ENCODE measurements around the gene SLC2A3. TPM values are rescaled to one million over a fixed set of nuclear protein-coding genes. Genes with fewer than 3 reads are reported as not detected.
"Not testable (repeated sequence)": the region's sequence is repeated elsewhere in the genome, so short reads cannot be mapped to it uniquely, and the experiment has no call there.

SLC2A3 gene
- total and polyA plus RNA-seq, 5 donors: 13.6 to 29.9 (median 23.8) TPM

DNA sequence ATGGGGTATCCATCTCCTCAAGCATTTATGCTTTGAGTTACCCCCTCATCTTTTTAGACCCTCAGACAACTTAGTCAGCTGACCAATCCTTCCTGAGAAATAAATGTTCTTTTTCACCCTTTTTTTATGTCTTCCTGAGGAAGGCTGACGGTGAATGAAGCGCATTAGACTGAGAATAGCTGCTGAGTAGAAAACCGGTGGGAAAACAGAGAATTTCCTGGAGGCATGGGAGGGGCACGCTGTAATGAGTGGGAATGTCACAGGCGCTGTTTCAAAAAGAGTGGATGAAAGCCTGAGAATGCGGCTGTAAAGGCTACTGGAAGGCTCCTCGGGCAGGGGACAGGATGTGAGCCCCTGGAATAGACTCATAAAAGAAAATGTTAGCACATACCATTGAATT is 35.8 kb upstream of the SLC2A3 start:
- 26% methylated on average over 5 of the region's 7 CpGs for WGBS
- intact Hi-C loops (cut with DNase I); H3K4me3 ChIP-seq (ENCODE audit: low read length); DNase-seq; H3K27me3 ChIP-seq (ENCODE audit: control insufficient read depth, insufficient read depth); H3K27ac ChIP-seq (ENCODE audit: low read length); H3K4me1 ChIP-seq (ENCODE audit: control insufficient read depth, insufficient read depth, low read length); H3K9me3 ChIP-seq (ENCODE audit: control insufficient read depth, low read length): not testable (repeated sequence)
- ATAC-seq: peak; percentile 48 to 59

DNA sequence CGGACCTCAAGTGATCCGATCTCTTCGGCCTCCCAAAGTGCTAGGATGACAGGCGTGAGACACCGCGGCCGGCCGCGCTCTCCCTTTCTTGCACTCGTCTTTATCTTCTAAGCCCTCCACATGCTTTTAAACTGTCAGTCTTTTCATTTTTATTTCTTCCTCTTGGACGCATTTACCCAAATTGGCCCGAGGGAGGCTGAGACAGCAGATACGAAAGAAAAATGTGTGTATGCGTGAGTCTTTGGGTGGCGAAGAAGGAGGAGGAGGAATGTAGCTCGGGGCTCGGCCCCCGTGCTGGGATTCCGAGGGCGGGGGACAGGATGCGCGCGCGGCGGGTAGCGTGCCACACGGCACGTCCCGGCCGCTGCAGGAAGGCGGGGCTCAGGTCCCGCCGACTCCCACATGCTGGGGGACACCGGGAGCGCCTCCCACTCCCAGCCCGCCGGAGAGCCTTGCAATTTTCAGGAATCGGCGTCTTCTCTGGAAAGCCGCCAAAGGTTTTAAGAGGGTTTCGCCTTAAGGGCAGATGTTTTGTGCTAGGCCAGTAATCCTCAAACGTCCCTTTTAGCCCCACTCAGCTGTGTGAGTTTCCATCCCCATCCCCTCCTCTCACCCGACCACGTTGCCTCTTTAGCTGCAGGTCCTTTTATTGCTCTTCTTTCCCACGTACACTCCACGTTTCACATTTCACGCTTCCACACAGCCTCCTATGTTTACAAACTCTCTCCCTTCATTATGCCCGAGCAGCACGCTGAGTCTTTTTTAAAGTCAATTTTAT is 34.7 kb upstream of the SLC2A3 start:
- H3K27ac ChIP-seq (ENCODE audit: low read length): peak overlapping the region; percentile 91
- peak overlapping the region; percentile 67 for H3K4me3 ChIP-seq (ENCODE audit: low read length)
- intact Hi-C loops (cut with DNase I): no loop called here
- H3K4me1 ChIP-seq (ENCODE audit: control insufficient read depth, insufficient read depth, low read length): no peaks in the 10 kb centered on the region
- peak; percentile 99 to 100 for ATAC-seq
- no peaks in the 10 kb centered on the region for H3K27me3 ChIP-seq (ENCODE audit: control insufficient read depth, insufficient read depth)
- H3K9me3 ChIP-seq (ENCODE audit: control insufficient read depth, low read length): no peaks in the 10 kb centered on the region
- 1% methylated on average over 49 of the region's 49 CpGs for WGBS
- DNase-seq: peak; percentile 93 to 96 (median 96)

DNA sequence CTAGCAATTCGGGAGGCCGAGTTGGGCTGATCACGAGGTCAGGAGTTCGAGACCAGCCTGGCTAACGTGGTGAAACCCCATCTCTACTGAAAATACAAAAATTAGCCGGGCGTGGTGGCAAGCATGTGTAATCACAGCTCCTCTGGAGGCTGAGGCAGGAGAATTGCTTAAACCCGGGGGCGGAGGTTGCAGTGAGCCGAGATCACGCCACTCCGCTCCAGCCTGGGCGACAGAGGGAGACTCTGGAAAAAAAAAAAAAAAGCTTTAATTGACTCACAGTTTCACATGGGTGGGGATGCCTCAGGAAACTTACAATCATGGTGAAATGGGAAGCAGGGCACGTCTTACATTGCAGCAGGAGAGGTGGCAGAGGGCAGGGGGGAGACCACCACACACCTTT is 30.6 kb upstream of the SLC2A3 start:
- no peaks in the 10 kb centered on the region for H3K4me1 ChIP-seq (ENCODE audit: control insufficient read depth, insufficient read depth, low read length)
- peak in 1 of 3 donors; percentile 31 for DNase-seq
- ATAC-seq: no peak
- intact Hi-C loops (cut with DNase I): no loop called here
- no peak overlapping the region for H3K27ac ChIP-seq (ENCODE audit: low read length)
- H3K27me3 ChIP-seq (ENCODE audit: control insufficient read depth, insufficient read depth): no peaks in the 10 kb centered on the region
- H3K9me3 ChIP-seq (ENCODE audit: control insufficient read depth, low read length): no peaks in the 10 kb centered on the region
- WGBS: 89% methylated on average over 14 of the region's 14 CpGs
- H3K4me3 ChIP-seq (ENCODE audit: low read length): no peak overlapping the region

DNA sequence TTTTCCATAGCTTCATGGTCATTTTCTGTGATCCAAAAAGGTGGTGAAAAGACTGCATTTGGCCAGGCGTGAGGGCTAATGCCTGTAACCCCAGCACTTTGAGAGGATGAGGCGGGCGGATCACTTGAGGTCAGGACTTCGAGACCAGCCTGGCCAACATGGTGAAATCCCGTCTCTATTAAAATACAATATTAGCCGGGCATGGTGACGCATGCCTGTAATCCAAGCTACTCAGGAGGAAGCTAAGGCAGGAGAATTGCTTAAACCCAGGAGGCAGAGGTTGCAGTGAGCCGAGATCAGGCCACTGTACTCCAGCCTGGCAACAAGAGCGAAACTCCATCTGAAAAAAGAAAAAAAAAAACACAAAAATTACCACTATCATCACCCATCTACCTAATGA is 28.7 kb upstream of the SLC2A3 start:
- H3K9me3 ChIP-seq (ENCODE audit: control insufficient read depth, low read length); H3K4me3 ChIP-seq (ENCODE audit: low read length); H3K4me1 ChIP-seq (ENCODE audit: control insufficient read depth, insufficient read depth, low read length); H3K27ac ChIP-seq (ENCODE audit: low read length); ATAC-seq; H3K27me3 ChIP-seq (ENCODE audit: control insufficient read depth, insufficient read depth); DNase-seq; intact Hi-C loops (cut with DNase I): not testable (repeated sequence)
- 96% methylated on average over 9 of the region's 9 CpGs for WGBS

DNA sequence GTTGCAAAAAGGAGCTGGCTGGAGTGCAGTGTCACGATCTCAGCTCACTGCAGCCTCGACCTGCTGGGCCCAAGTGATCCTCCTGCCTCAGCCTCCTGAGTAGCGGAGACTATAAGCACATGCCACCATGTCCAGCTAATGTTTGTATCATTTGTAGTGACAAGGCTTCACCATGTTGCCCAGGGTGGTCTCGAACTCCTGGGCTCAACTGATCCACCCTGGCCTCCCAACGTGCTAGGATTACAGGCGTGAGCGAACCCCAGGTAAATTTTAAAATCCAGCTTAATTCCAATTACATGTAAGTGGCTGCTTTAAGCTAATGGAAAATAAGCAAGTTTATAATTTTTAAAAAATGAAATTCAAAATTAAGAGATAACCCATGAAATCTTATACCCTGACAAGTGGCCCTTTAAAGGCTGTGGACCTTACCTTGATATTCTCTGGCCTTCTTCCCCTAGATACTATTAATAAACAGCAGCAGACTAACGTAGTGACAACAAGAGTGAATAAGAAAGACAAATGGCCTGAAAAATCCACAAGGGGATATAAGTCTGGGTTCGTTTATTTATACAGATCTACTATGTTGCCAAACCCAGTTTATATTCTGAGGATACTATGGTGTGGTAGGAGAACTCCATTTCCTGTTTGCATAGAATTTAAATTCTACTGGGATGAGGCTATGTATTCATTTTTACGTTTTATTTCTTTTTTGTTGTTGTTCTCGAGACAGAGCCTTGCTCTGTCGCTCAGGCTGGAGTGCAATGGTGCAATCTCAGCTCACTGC is 25.6 kb upstream of the SLC2A3 start:
- DNase-seq: no peak
- WGBS: 83% methylated on average over 12 of the region's 12 CpGs
- Histone ChIP-seq H3K9me3 (ENCODE audit: control insufficient read depth, low read length) (no peaks in the 10 kb centered on the region), H3K4me1 (ENCODE audit: control insufficient read depth, insufficient read depth, low read length) (no peaks in the 10 kb centered on the region), H3K27ac (ENCODE audit: low read length) (no peak overlapping the region), H3K4me3 (ENCODE audit: low read length) (peak overlapping the region; percentile 89), H3K27me3 (ENCODE audit: control insufficient read depth, insufficient read depth) (no peaks in the 10 kb centered on the region)
- no peak for ATAC-seq
- intact Hi-C loops (cut with DNase I): no loop called here

DNA sequence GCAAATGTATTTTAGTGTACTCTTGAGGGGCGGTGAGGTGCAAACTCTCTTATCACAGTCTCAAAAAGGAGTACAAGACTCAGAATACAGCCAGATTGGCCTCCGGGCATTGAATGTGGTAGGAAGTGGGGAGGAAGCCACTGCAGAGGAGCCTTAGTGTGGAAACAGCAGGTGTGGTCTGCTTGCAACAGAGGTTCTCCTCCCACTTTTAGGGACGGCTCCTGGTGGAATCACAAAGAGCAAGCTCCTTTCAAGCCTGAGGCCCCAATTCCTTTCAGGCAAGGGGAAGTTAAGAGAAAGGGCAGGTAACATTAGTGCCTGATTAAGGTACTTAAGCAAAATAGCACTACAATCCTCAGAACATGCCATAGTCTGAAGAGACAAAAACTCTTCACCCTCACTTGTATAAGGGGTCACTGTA is 23.7 kb upstream of the SLC2A3 start:
- Histone ChIP-seq H3K27me3 (ENCODE audit: control insufficient read depth, insufficient read depth) (no peaks in the 10 kb centered on the region), H3K9me3 (ENCODE audit: control insufficient read depth, low read length) (no peaks in the 10 kb centered on the region), H3K4me1 (ENCODE audit: control insufficient read depth, insufficient read depth, low read length) (no peaks in the 10 kb centered on the region), H3K27ac (ENCODE audit: low read length) (no peak overlapping the region), H3K4me3 (ENCODE audit: low read length) (no peak overlapping the region)
- no peak for DNase-seq
- intact Hi-C loops (cut with DNase I): loop anchor here in 1 of 4 donors (2.0 kb wide), 1 partner anchor 23 kb away; the partner anchor contains the start of gene SLC2A3
- 61% methylated on average over 3 of the region's 3 CpGs for WGBS
- peak in 1 of 2 donors; percentile 43 for ATAC-seq

DNA sequence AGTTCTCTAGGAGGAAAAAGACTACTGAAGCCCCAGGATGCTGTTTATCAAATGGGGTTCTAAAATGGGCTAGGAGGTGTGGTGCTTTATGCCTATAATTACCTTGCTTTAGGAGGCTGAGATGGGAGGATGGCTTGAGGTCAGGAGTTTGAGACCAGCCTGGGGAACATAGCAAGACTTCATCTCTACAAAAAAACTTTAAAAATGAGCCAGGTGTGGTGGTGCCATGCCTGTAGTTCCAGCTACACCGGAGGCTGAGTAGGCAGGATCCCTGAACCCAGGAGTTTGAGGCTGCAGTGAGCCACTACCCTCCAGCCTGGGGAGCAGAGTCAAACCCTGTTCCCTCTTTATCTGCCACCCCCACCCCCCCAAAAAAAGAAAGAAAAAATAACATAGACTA is 23.3 kb upstream of the SLC2A3 start:
- DNase-seq: no peak
- ATAC-seq: no peak
- Histone ChIP-seq H3K4me1 (ENCODE audit: control insufficient read depth, insufficient read depth, low read length) (no peaks in the 10 kb centered on the region), H3K27ac (ENCODE audit: low read length) (no peak overlapping the region), H3K9me3 (ENCODE audit: control insufficient read depth, low read length) (no peaks in the 10 kb centered on the region), H3K4me3 (ENCODE audit: low read length) (no peak overlapping the region), H3K27me3 (ENCODE audit: control insufficient read depth, insufficient read depth) (no peaks in the 10 kb centered on the region)
- intact Hi-C loops (cut with DNase I): loop anchor here in 1 of 4 donors (2.0 kb wide), 1 partner anchor 22 kb away; the partner anchor contains the start of gene SLC2A3
- WGBS: 87% methylated on average over 1 of the region's 1 CpG

DNA sequence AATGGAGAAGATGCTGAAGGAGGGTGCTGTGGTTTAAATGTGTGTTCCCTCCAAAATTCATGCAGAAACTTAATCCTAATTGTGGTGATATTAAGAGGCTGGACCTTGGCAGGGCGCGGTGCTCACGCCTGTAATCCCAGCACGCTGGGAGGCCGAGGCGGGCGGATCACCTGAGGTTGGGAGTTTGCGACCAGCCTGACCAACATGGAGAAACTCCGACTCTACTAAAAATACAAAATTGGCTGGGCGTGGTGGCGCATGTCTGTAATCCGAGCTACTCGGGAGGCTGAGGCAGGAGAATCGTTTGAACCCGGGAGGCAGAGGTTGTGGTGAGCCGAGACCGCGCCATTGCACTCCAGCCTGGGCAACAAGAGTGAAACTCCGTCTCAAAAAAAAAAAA is 18.9 kb upstream of the SLC2A3 start:
- H3K4me3 ChIP-seq (ENCODE audit: low read length); ATAC-seq; H3K4me1 ChIP-seq (ENCODE audit: control insufficient read depth, insufficient read depth, low read length); H3K27ac ChIP-seq (ENCODE audit: low read length); intact Hi-C loops (cut with DNase I); DNase-seq; H3K9me3 ChIP-seq (ENCODE audit: control insufficient read depth, low read length); H3K27me3 ChIP-seq (ENCODE audit: control insufficient read depth, insufficient read depth): not testable (repeated sequence)
- WGBS: 97% methylated on average over 18 of the region's 19 CpGs

DNA sequence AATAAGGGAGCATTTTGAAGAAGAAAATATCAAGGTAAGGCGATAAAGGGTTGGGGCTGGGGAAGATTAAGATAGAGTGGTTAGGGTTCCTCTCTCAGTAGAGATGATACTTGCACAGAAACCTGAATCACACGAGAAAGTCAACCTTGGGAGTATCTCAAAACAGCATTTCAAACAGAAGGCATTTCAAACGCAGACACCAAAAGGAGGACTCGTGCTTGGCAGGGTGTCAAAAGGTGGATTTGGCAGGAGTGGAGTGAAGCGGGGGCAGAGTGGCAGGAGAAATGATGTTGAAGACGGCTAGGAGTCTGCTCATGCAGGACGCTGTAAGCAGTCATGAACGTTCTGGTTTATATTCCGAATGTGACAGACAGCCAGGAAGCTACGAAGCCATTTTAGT is 18.4 kb upstream of the SLC2A3 start:
- 47% methylated on average over 9 of the region's 10 CpGs for WGBS
- DNase-seq; H3K27ac ChIP-seq (ENCODE audit: low read length); H3K27me3 ChIP-seq (ENCODE audit: control insufficient read depth, insufficient read depth); H3K9me3 ChIP-seq (ENCODE audit: control insufficient read depth, low read length); H3K4me3 ChIP-seq (ENCODE audit: low read length); intact Hi-C loops (cut with DNase I); ATAC-seq; H3K4me1 ChIP-seq (ENCODE audit: control insufficient read depth, insufficient read depth, low read length): not testable (repeated sequence)

DNA sequence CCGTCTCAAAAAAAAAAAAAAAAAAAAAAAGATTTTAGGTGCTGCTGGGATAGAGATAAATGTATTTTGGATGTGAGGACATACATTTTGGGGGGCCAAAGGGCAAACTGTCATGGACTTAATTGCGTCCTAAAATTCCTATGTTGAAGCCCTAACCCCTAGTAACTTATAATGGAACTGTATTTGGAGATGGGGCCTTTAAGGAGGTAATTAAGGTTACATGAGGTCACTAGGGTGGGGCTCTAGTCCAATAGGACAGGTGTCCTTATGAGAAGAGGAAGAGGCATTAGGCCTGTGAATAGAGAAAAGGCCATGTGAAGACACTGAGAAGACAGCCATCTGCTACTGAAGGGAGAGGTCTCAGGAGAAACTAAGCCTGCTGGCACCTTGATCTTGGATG is 17.9 kb upstream of the SLC2A3 start:
- H3K4me3 ChIP-seq (ENCODE audit: low read length); intact Hi-C loops (cut with DNase I); DNase-seq; H3K4me1 ChIP-seq (ENCODE audit: control insufficient read depth, insufficient read depth, low read length); H3K27ac ChIP-seq (ENCODE audit: low read length); H3K9me3 ChIP-seq (ENCODE audit: control insufficient read depth, low read length); ATAC-seq; H3K27me3 ChIP-seq (ENCODE audit: control insufficient read depth, insufficient read depth): not testable (repeated sequence)
- 92% methylated on average over 1 of the region's 2 CpGs for WGBS

DNA sequence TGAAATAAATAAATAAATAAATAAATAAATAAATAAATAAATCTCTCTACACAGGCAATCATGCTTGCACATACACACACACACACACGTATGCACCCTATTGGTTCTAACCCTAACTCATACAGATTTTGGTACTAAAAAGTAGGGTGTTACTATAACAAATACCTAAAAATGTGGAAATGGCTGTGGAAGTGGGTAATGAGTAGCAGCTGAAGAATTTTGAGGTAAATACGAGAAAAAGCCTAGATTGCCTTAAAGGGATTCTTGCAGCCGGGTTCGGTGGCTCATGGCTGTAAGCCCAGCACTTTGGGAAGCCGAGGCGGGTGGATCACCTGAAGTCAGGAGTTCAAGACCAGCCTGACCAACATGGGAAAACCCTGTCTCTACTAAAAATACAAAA is 15.7 kb upstream of the SLC2A3 start:
- DNase-seq (no peak), ATAC-seq (no peak)
- H3K4me1 ChIP-seq (ENCODE audit: control insufficient read depth, insufficient read depth, low read length): no peaks in the 10 kb centered on the region
- intact Hi-C loops (cut with DNase I): no loop called here
- H3K4me3 ChIP-seq (ENCODE audit: low read length): no peak overlapping the region
- 95% methylated on average over 6 of the region's 6 CpGs for WGBS
- H3K27ac ChIP-seq (ENCODE audit: low read length): no peak overlapping the region
- no peaks in the 10 kb centered on the region for H3K9me3 ChIP-seq (ENCODE audit: control insufficient read depth, low read length)
- H3K27me3 ChIP-seq (ENCODE audit: control insufficient read depth, insufficient read depth): no peaks in the 10 kb centered on the region

Data from right cardiac atrium (tissue), 5 donors.